ENCODE data around the gene SHOX.

DNA sequence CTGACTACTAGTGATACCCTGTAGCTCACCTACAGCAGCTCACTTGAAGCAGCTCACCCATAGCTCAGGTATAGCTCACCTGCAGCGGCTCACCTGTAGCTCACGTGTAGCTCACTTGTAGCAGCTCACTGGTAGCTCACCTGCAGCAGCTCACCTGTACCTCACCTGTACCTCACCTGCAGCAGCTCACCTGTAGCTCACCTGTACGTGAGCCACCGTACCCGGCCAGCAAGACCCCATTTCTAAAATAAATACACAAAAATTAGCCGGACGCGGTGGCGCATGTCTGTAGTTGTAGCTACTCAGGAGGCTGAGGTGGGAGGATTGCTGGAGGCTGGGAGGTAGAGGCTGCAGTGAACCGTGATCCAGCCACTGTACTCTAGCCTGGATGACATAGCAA is 30.6 kb downstream of the SHOX start:
- TF ChIP-seq POLR2AphosphoS5 (IDR thresholded peaks at IDR 0.05; ENCODE audit: borderline replicate concordance, low read depth, low read length): no peak
- TF ChIP-seq EZH2 (IDR thresholded peaks at IDR 0.05): no peak

Data from SK-N-MC (cell line).